Renal pelvis (tissue), 4 donors: ENCODE data around the gene FHIT. TPM values are rescaled to one million over a fixed set of nuclear protein-coding genes. Genes with fewer than 3 reads are reported as not detected.
"Not testable (repeated sequence)": the region's sequence is repeated elsewhere in the genome, so short reads cannot be mapped to it uniquely, and the experiment has no call there.

Source experiments
- DNase-seq: peaks from one replicate; pipeline ENCODE4 v3.0.0-alpha.2; 2013
- polyA plus RNA-seq, 3 donors: library from polyadenylated mRNA; unstranded; fragments of 120-200 nt; gene quantifications; one replicate each; pipeline ENCODE4 v1.2.1, GENCODE V29; 2013; ENCODE audit not compliant: insufficient read length in 3 of 3

Gene FHIT
- polyA plus RNA-seq, 3 donors, result 22.3 to 28.2 (median 25.5) TPM

DNA sequence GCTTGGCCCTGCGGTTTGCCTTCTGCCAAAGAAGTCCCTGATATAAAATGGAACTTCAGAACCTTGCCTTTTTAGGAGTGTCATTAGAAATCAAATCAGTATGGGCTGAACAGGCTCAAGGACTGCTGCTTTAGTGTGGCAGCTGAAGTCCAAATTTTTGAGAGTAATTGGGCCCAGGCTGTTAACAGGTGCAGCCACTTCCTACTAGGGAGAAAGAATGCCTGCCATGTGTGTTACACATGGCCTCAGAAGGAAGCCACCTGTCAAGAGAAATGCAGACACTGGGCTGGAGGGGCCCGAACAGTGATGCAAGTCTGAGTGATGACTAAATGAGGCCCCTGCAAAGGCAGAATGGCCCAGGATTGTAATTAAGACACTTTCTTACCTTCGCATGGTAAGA, 1414.7 kb downstream of the FHIT start:
- no peak for DNase-seq

DNA sequence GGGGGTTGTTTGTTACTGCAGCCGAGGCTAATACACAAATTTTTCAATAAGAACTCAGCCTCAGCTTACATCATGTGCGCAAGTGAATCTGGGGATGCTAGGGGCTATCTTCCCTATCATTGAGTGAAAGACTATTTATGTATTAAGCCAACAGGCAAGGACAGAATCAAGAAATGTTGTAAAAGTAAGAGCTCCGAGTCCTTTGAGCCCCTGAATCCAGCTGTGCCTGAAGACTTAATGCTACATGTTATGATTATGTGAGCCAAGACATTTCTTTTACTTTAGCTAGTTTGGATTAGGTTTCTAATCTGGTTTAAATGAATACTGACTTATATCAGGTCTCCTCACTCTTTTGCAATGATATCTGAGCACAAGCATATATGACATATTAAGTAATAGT, 1418.5 kb downstream of the FHIT start:
- no peak for DNase-seq

DNA sequence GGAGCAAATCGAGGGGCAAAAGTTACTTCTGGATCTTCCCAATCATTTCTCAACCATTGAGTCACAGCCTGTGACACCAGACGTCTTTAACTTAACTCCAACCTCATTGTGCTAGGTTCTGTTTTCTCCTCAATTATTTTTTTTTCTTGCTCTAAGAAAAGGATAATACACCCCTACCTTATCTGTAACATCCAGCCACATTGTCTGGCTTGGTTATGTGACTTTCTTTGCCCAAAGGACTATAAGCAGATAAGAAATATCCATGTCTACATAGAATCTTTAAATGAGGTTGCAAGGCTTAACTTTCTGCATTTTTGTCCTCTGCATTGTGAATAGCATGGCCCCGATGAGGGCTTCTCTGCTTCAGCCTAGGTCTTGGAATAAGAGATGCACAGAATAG, 1419.0 kb downstream of the FHIT start:
- no peak for DNase-seq

DNA sequence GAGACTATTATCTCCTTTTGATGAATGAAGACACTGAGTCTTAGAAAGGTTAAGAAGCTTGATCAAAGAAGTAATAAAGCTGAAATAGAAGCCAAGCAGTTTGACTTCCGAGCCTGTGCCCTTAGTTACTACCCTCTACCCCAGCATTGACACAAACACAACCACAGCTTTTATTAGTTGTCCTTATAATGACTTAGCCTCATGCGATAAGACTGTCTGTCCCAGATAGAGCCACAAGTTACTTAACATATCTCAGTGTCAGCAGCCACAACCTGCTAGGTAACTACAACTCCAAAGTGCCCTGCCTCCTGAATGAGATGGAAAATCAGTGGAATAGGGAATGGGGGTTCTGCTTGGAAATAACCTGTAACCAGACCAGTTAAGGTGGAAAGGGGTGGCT, 1419.9 kb downstream of the FHIT start:
- no peak for DNase-seq

DNA sequence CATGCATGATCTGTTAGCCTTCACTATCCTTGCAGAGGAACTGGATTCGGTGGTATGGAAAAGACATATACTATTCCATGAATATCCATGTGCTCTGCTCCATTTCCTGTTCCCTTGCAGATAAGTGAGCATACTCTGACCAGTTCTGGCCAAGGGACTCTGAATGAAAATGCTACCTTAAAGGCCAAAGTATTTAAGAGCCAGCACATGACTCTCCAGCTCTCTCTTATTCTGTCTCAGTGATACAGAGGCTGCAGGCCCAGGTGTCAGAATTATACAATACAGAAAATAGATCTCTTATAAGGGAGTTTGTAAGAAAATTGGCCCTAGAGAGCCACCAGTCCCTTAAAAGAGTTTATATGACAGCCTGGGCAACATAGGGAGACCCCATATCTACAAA, 1421.7 kb downstream of the FHIT start:
- no peak for DNase-seq

DNA sequence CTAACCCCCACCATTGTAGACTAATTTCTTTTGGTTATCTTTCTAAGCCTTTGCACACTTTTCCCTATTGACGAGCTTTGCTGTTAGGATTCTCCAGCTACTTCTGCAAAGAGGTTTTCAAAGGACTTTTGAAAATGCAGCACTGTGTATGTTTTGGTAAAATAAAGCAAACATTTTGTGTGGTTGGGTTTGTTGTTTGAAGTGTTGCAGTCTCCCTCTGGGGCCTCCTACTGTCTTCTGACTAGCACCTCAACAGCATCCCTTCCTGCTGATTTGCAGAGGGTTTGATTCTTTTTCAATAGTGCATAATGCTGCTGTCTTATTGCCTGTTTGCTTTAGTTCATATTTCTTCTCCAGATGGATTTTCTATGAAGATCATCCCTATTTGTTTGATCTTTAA, 1426.4 kb downstream of the FHIT start:
- DNase-seq, result no peak

DNA sequence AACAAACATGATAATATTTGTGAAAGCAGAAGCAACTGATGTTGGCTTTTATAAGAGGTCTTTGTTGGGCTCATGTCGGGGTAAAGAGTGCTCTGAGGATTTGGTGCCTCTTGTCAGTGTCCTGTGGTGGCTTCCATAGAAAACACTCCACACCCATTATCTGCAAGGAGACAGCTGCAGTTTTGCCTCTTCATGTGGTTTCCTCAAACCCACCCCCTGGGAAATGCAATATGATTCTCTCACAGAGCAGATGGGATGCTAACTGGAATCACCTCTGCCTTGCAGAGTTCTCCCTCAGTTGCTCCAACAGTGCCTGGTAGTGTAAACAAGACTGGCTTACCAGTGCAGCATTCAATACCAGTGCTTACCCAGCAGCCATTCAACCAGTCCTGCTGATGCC, 1430.0 kb downstream of the FHIT start:
- DNase-seq, result no peak

DNA sequence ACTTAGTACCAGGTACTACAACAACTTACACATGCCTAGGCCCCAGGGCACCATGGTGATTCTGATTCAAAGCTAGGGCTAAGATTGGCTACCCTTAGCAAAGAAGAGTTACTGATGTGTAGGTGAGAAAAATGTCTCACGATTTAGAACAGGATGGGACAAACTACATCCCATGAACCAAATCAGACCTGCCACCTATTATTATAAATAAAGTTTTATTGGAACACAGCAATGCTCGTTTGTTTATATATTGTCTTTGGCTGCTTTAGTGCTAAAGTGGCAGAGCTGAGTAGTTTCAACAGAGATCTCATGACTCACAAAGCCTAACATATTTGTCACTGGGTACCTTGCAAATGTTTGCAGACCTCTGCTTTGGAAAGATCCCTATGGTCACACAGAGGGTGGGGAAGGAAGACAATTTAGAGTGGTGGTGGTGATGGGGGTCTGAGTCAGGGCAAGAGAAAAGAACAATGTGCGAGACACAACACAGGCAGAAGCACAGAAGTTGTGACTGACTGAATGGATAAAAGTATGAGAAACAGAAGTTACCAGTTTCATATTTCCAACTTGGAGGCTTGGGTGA, 1430.8 kb downstream of the FHIT start:
- DNase-seq, result no peak

DNA sequence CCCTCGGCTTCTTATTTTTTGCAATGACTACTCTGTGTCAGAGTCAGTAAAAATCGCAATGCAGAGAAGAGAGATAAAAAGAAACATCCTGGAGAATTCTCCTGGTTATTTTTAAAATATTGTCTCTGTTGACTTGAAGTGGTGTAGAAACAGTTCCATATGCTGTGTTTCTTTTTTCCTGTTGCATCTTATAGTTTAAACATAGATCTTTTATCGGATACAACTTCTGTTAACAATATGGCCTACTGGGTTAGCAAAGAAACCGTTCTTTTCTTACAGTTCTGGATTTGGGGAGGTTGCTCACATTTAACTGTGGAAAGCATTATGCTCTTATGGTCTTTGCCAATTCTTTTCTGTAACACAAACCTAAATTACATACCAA, 1432.3 kb downstream of the FHIT start:
- DNase-seq, result no peak

DNA sequence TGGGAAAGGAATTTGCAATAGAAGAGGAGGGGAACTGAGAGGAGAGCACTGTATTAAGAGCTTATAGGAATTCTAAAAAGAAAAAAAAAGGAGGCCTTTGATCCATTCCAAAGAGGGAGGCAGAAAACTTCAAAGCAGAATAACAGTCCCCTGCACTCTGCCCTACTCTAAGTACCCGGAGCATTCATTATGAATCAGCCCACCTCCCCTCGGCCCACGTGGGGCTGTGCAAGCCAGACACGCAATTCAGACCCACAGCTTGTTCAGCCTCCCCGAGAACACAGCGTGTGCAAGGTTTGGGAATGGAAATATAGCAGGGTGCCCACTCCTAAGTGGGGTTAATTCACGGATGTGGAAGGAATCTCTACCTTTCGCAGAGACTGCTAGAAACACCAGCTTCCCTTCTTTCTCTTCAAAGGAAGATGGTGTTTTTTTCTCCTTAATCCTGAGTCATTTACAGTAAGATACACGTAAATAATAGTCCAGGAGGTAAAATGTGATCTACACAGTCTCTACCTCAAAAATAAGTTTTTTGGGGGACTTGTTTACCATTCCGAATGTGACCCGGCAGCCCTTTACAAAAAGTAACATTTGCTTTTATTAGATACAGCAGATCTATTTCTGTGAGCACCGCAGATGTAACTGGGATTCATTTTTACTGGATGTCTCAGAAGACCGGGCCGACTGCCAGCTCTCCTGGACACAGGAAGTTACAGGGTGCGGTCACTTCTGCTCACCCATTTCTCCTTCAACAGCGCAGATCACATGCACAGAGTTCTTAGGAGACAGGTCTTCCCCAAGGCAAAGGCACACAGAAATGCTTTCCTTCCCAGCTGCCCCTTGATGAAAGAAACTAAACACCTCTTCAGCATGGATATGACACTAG, 1433.0 kb downstream of the FHIT start:
- DNase-seq, result no peak

DNA sequence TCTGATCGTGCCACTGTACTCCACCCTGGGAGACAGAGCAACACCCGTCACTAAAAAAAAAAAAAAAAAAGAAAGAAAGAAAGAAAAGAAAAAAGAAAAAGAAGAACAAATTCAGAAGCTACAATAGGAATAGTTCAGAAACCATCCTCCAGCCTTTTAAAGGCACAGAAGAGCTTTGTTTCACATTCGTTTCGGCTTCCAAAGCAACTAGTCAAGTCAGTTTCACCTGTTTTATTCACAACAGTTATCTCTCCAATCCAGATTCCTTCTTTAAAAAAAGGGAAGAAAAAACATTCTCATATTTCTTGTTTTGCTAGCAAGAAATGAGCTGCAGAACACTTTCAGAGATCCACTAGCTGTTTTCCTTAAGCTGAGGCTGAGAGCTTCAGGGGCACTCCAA, 1433.7 kb downstream of the FHIT start:
- no peak for DNase-seq

DNA sequence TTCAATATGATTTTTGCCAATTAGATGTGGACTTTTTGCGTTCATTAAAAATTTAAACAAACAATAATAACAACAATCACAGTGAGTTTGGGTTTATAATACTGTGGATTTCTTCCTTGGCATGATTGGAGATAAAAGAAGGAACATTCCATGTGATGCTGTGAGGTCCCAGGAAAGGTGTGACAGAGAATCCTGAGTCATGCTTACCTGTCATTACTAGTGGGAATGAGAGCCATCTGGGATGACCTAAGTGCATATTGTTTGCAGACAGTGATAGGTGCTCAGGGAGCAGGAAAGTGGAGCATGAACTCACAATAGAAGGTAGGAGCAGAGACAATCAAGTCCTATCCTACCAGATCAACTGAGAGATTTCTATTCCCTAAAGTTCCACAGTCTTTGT, 1434.9 kb downstream of the FHIT start:
- DNase-seq, result no peak

DNA sequence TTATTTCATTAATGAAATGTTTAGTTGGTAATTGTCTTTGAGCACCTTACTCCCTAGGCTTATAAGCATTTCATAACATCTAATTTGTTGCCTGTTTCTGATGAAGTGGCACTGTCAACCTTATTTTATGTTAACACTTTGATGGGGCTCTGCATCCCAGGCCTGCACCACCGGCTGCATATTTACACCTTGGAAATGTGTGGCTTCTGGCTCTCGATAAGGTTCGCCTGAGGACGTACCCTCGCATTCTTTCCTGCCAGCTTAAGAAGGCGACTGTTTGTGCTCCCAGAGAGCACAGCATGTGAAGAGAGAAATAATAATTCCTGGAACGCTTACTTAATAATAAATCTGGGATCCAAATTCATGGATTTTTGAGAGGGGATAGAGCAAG, 1438.1 kb downstream of the FHIT start:
- no peak for DNase-seq

DNA sequence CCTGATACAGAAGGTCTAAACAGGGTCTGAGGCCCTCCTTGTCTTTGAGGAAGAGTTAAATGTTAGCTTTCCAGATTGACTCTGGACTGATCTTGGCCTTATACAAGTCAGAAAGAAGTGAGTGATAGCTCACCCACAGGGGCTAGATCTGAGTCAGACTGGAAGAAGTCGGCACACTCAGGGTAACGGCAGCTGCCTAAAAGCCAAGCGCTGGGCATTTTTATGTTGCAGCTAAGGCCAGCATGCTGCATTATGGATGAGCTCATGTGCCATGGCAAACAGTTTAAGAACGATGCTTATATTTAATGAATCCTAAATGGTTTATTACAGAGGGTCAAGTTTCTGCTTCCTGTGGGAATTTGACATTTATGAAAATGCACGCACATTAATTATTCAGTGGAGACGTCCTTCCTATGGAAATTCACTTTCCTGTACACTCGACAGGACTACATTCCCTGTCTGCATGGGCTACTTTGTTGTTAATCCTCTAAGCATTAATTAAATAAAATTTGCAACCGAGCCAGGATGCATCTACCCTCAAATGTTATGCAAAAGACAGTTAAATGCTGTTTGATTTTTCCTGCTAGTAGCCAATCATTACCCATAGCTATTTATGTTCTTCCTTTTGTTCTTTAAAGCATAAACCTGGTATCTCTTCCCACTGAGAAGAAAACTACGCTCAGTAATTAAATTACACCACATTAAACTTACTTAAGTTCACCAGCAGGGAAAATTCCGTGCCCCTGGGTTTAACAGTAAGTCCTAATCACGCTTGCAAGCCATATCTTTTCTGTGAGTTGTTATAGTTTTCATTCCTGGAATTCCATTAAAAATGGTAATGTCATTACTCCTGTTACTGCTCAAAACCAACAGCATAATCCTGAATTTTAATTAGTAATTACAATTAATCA, 1438.8 kb downstream of the FHIT start:
- no peak for DNase-seq

DNA sequence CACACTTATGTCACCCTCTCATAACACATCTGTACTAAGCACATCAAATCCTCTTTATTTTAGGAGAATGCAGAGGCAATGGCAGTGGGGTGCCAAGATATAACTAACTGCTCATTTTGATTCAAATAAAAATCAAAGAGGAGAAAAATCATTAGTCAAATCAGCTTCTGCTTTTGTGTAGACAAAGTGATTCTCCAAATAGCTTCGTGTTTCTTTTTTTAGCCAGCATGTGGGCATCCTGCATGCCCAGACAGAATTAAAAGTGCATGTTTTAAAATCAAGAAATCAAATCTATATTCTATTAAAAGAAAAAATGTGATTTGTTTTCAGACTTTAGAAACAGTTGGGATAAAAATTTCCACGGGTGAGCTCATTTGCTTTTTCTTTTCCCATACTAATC, 1440.1 kb downstream of the FHIT start:
- DNase-seq, result no peak

DNA sequence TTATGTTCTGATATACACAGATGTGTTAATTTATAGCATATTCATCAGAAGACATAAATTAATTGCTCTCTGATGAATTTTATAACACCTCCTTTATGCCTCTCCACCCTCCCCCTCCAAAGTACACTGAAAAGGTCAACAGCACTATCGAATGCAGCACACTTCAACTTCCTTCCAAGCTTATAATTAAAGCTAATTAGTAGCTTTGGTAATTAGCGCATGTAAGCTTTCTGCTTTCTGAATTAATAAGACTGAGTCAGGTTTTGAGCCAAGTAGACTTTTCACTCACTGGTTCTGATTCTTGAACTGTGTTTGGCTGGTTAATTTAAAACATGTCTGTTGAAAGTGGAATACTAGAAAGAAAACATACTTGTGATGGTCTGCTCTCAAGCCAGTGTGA, 1440.6 kb downstream of the FHIT start:
- no peak for DNase-seq

DNA sequence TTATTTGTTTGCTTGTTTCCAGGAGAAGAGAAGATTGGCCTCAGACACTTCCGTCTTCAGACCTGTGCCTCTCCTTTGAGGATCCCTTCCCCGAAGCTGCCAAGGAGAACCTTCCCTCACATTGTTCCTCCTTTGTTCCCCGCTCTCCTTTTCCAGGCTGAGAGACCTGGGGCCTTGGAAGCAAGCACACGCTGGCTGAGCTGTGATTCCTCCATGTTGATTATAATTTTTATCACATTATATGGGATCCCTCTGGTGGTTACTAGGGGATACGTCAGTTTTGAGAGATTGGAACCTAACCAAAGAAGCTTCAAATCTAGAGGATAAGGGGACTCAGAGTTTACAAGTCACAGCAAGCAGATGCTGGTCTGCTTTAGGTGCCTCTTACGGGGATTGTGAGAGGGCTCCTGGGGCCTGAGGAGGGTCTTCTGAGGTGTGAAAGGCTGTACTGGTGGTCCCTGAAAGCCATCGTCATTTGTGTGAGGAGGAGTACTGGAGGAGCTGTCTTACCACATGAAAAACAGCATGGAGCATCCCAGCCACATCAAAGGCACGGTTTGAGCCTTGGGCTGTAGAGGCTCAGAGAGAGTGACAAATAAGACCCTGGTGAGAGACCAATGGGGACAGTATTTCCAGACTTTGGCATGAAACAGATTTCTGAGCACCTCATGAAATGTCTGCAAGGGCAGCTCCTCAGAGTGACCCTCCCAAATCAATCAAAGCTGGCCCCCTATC, 1441.4 kb downstream of the FHIT start:
- peak; percentile 29 for DNase-seq

DNA sequence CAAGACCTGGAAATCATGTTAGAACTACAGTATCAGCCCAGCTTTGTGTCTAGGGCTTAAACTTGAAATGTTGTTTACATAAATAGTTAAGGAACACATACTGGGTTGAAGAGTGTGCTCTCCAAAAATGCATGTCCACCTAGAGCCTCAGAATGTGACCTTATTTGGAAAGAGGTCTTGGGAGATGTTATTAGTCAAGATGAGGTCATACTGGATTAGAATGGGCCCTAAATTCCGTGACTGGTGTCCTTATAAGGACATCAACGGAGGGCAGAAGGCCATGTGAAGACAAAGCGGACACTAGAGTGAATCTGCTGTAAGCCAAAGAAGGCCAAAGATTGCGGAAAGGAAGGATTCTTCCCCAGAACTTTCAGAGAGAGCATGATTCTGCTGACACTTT, 1442.2 kb downstream of the FHIT start:
- DNase-seq, result no peak

DNA sequence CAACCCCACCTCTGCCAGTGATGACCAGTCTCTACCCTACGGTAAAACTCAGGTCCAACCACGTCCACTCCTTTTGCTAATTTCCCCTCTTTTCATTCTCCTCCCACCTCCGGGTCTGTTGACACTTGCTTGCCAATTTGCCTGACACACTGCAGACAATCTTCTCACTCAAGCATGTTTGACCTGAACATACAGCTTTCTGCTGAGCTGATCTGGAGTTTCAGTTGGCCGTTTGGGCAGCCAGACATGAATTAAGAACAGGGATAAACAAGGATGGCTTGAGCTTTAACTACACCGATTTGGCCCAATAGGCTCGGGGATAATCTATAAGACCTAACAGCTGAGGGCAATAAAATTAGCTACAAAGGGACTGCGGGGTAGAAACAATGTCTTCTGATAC, 1442.8 kb downstream of the FHIT start:
- DNase-seq, result no peak

DNA sequence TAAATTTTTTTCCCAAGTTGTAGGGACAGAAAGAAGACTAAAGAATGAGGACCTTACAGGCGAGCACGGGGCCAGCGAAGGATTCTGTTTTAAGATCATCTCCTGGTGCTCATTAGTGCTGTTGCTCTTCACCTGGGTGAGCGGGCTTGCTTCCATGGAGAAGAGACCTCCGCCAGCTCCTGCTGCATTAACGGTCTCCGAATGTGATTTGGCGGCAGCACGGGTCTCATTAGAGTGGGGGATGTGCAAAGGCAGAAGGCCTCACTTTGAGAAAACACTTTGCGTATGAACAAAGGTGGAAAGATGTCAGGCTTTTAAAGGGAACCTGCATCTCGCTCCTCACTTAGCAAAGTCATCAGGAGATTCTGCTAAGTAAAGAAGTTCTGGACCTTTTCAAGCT, 1448.0 kb downstream of the FHIT start:
- DNase-seq, result no peak

DNA sequence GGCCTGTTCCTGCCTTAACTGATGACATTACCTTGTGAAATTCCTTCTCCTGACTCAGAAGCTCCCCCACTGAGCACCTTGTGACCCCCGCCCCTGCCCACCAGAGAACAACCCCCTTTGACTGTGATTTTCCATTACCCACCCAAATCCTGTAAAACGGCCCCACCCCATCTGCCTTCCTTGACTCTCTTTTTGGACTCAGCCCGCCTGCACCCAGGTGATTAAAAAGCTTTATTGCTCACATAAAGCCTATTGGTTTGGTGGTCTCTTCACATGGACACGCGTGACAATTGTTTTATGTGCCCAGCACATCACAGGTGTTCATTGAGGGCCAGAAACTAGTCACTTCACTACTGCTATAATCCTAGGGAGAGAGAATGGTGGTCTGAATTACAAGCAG, 1448.8 kb downstream of the FHIT start:
- DNase-seq, result not testable (repeated sequence)

DNA sequence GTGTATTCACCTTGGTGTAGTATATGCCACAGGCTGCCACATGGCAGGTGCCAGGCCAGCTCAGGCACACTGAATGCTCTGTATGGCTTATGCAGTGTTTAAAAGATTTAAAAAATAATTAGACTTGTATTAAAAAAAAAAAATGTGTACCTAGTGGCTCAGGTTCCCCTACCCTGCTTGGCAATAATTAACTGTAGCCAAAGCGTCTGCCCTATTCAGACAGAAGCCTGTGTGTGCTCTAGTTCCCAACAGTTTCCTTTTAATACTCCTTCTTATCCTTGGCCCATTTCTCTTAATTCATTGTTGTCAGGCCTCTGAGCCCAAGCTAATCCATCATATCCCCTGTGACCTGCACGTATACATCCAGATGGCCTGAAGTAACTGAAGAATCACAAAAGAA, 1449.2 kb downstream of the FHIT start:
- DNase-seq, result no peak
